Esophagus muscularis mucosa (tissue), 3 donors: ENCODE measurements around the gene PLXDC1.

Experiments used
- POLR2A ChIP-seq: fragments of 450-650 bp; IDR thresholded peaks from one replicate; pipeline ENCODE4 v1.6.1; 2017; ENCODE audit warnings: antibody characterized with exemption, moderate library complexity, mild to moderate bottlenecking, low read depth
- TF ChIP-seq, protein P1 (sequence below), 3 experiments: fragments of 200-600 bp in 2 of 3; fragments of 450-650 bp in 1 of 3; sonication (generic) in 2 of 3; IDR thresholded peaks; one replicate each; pipeline ENCODE4 v1.5.1; 2017 to 2019; ENCODE audit warnings: antibody characterized with exemption in 3 of 3, mild to moderate bottlenecking in 2 of 3, moderate library complexity in 1 of 3

DNA sequence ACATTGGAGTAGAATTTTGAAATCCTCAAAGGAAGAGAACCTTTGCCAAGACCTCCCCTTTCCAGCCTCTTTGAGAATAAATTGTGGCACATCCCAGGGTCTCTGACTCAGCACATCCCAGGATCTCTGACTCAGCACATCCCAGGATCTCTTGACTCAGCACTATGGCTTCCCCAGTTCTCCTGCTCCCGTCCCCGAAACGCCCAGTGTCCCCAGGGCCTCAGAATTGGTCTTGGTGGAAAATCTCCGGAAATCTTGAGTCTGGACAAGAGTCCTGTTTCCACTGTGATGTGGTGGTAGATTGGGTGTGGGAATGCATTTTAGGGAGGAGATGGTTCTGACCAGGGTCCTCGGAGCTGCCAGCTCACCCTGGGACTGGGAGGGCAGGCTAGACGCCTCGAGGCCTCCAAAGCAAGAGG lies 19.2 kb downstream of the PLXDC1 start:
- TF ChIP-seq, protein P1, sequence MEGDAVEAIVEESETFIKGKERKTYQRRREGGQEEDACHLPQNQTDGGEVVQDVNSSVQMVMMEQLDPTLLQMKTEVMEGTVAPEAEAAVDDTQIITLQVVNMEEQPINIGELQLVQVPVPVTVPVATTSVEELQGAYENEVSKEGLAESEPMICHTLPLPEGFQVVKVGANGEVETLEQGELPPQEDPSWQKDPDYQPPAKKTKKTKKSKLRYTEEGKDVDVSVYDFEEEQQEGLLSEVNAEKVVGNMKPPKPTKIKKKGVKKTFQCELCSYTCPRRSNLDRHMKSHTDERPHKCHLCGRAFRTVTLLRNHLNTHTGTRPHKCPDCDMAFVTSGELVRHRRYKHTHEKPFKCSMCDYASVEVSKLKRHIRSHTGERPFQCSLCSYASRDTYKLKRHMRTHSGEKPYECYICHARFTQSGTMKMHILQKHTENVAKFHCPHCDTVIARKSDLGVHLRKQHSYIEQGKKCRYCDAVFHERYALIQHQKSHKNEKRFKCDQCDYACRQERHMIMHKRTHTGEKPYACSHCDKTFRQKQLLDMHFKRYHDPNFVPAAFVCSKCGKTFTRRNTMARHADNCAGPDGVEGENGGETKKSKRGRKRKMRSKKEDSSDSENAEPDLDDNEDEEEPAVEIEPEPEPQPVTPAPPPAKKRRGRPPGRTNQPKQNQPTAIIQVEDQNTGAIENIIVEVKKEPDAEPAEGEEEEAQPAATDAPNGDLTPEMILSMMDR (IDR thresholded peaks at IDR 0.05) = no peak
- TF ChIP-seq POLR2A = no peak
